Fibroblast of skin of right biceps (primary cell): Measurements from ENCODE around the gene UBE2A.

ENCODE experiments used
- DNase-seq: peaks from one replicate; pipeline ENCODE4 v3.0.0-alpha.2; 2013

The UBE2A gene

GRCh38 chrX:119574394-119575266 is at the start of gene UBE2A:
Gene UBE2A (plus strand): TSS chrX:119574563. CDS start chrX:119574712, 149 bp downstream.
- peak; percentile 93 for DNase-seq

GRCh38 chrX:119529345-119530276 is 44.8 kb upstream of the UBE2A start:
- DNase-seq, result no peak

DNA sequence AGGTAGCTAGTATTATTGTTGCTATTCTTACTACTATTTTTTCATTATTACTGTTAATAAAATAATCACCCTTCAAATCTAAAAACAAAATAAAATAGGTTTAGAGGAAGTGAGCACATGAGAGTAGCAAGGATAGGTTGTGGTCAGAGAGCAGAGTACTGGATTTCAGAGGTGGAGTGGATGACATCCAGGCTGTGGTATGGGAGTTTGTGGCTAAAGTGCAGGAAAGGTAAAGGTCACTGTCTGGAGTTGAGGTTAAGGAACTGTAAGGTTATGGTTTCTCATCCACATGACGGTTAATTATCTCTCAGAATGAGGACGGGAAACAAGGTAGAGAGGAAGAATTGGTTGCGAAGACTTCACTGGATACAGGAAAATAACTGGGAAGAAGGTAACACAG is 36.9 kb upstream of the UBE2A start:
- no peak for DNase-seq

- DNase-seq, result no peak
These were observed 34.5 kb upstream of the UBE2A start for GRCh38 chrX:119539872-119540271.

GRCh38 chrX:119541188-119541587 is 33.2 kb upstream of the UBE2A start:
- DNase-seq, result peak; percentile 82

DNA sequence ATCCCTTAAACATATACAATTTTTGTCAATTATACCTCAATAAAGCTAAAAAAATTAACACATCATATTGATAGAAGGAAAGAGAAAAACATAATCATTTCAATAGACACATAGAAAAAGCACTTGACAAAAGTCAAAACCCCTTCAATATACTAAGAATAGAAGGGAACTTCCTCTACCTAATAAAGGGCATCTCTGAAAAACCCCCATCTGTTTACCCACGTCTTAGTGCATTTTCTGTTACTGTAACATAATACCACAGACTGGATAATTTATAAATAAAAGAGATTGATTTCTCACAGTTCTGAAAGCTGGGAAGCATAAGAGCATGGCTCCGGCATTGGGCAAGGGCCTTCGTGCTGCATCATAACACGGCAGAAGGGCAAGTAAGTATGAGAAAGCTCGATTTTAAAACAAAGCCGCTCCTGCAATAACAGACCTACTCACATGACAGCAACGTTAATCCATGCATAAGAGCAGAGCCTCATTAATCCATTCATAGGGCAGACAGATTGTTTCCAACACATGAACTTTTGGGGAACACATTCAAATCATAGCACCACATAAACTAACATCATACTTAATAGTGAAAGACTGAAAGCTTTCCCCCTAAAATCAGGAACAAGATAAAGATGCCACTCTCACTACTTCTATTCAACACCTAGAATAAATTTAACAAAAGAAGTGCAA is 24.9 kb upstream of the UBE2A start:
- no peak for DNase-seq

DNA sequence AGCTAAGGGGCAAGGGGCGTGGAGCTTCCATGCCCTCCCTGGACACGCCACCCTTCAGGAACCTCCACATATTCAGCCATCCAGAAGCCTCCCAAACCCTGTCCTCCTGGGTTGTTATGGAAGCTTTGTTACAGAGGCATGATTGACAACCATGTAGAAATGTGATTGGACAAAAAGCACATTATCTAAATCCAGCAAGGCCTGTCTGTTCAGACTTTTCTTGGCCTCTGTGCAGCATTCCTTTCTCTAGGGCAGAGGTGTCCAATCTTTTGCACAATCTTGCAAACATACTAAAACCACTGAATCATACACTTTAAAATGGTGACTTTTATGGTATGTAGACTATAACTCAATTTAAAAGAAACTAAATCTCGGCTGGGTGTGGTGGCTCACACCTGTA is 21.9 kb upstream of the UBE2A start:
- peak; percentile 42 for DNase-seq

DNA sequence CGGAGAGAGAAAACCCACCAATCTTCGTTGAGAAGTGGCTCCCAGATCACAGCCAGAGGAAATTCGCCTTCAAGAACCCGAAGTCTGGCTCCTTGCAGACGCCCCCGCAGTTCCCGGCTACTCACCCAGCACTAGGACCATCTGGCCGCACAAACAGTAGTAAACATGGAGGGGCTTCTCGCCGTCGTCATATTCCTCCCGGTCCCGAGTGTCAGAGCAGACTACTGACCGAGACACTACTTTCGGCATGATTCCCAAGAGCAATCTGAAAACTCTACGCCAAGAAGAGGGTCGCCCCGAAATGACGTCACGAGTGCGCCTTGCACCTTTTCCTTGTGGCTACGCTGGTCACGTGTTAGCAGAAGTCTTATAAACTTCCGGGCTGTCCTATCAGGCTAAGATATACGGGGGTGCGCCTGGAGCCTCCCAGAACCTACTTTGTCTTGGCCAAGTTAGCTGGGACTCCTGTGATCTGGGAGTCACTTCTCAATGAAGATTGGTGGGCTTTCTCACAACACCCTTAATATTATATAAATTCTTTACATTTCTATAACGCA is 9.2 kb upstream of the UBE2A start, which contains the start of gene STEEP1:
Gene STEEP1 (minus strand): TSS at position 303 of the 557 bp plus-strand sequence. CDS start 54 bp downstream, at position 249.
- peak; percentile 94 for DNase-seq

DNA sequence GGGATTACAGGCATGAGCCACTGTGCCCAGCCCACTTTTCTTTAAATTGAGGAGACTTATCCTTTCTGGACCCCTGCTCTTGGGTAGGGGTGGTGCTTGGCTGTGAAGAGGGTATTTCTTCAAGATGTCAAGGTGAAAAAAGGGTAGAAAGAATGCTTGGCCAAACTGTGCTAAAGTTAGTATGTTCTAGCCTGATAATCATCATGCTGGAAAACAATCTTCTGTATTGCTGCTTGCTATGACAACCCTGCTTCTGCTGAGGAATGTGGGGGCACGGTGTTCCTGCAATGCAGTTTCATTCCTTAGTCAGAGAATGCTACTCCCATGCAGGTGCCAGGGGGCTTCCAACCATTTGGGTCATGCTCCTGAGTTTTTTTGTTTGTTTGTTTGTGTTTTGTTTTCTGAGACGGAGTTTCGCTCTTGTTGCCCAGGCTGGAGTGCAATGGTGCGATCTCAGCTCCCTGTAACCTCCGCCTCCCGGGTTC is 4.0 kb upstream of the UBE2A start:
- DNase-seq, result no peak

- no peak for DNase-seq
These were observed 1.1 kb upstream of the UBE2A start for GRCh38 chrX:119573222-119573621.

DNA sequence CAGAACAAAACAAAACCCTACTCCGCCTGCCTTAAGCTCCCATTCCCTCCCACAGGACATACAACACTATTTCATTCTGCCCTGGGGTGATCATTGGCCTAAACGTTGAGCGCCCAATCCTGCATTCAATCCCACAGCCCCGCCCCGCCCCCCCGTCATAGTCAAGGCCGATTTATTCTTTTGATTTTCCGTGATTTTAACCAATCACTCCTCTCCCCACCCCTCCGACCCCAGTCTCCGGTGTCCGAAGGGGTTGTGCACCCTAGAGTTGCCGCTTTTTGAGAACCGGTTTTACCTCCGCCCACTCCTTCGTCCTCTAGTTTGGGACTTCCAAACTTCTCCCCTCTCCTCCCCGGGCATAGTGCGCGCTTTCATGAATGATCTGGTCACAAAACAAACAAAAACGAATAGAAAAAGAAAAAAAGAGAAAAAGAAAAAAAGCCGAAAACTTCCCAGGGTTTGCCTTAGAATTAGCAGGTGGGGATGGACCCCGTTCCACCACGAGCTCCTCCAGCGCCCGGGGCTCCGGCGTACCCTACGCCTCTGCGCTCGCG is 446 bp upstream of the UBE2A start:
- peak; percentile 17 for DNase-seq

DNA sequence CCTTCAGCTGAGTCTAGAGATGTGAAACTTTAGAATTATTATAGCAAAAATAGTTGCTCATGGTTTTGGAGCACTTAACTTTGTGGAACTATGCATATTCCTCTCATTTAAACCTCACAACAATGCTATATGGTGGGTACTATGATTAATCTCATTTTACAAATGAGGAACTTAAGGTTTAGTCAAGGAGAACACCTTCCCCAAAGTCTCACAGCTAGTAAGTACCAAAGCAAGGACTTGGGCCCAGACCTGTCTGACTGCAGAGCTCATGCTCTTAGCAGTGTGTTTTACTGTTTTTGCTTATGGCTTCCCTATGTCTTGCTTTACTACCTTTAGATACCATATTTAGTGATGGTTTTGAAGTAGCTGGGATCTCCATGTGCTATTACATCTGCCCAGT is 5.1 kb downstream of the UBE2A start:
- DNase-seq, result no peak

- no peak for DNase-seq
These were observed 9.2 kb downstream of the UBE2A start for GRCh38 chrX:119583431-119584059.

- DNase-seq, result no peak
These were observed 15.4 kb downstream of the UBE2A start for GRCh38 chrX:119589810-119590209.

DNA sequence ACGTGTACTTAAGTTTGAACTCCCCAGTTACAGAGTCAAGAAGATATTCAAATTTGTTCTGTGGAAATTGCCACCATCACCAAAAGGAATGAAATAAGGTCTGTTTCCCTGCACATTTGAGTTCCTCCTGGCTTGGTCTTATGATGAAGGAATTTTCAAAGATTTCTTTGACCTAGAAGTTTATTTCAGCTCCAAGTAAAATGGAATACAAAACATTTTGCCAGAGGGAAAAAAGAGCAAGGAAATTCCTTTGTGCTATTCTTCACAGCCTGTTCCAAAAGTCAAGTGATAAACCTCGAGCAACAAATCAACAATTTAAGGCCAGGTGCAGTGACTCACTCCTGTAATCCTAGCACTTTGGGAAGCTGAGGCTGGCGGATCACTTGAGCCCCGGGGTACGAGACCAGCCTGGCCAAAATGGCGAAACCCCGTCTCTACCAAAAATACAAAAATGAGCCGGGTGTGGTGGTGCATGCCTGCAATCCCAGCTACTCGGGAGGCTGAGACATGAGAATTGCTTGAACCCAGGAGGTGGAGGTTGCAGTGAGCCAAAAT is 28.4 kb downstream of the UBE2A start:
- no peak for DNase-seq

- DNase-seq, result no peak
These were observed 30.6 kb downstream of the UBE2A start for GRCh38 chrX:119604766-119605463.

- peak; percentile 3 for DNase-seq
These were observed 31.3 kb downstream of the UBE2A start for GRCh38 chrX:119605464-119606279.

GRCh38 chrX:119606280-119607017 is 32.1 kb downstream of the UBE2A start, which contains the start of gene NKRF:
Gene NKRF (minus strand): TSS chrX:119606424.
- peak; percentile 92 for DNase-seq

- no peak for DNase-seq
These were observed 32.6 kb downstream of the UBE2A start for GRCh38 chrX:119607018-119607389.
